Natural killer cell treated with Interleukin-12 subunit alpha and Interleukin-12 subunit beta and Interleukin-15 and Interleukin-18, amount 100 ng/mL, for 72 hours (primary cell): ENCODE measurements around the gene ALLC. TPM values are rescaled to one million over a fixed set of nuclear protein-coding genes. Genes with fewer than 3 reads are reported as not detected.
A peak's percentile ranks its signal among the peaks of the same experiment; 100 is the strongest.

Experiments used
- ATAC-seq, 2 donors: fragments of 150-1000 bp; cut with Tn5 transposase in 1 of 2; sonication (Bioruptor Pico), chemical (Tn5 transposase) in 1 of 2; 2 replicates each; pipeline ENCODE4 v1.10.0; 2021
- DNase-seq: peaks from one replicate; pipeline ENCODE4 v3.0.0; 2022; ENCODE audit warnings: low spot score
- H3K27ac Mint-ChIP-seq, 2 donors: 1 replicate in 1 of 2; 2 replicates in 1 of 2; pipeline ENCODE4 v1.8.0; 2022; ENCODE audit warnings: mixed read lengths in 2 of 2, mild to moderate bottlenecking in 1 of 2, moderate library complexity in 1 of 2
- H3K27me3 Mint-ChIP-seq, 2 donors: 1 replicate in 1 of 2; 2 replicates in 1 of 2; pipeline ENCODE4 v1.8.0; 2022; ENCODE audit warnings: mixed read lengths in 2 of 2
- H3K36me3 Mint-ChIP-seq: one replicate; pipeline ENCODE4 v1.8.0; 2022; ENCODE audit warnings: mixed read lengths
- H3K4me1 Mint-ChIP-seq, 2 donors: 1 replicate in 1 of 2; 2 replicates in 1 of 2; pipeline ENCODE4 v1.8.0; 2022; ENCODE audit warnings: low read depth in 2 of 2, mixed read lengths in 2 of 2, mild to moderate bottlenecking in 1 of 2
- H3K4me3 Mint-ChIP-seq: one replicate; pipeline ENCODE4 v1.8.0; 2022; ENCODE audit warnings: mixed read lengths
- H3K9me3 Mint-ChIP-seq: 2 replicates; pipeline ENCODE4 v1.8.0; 2022; ENCODE audit warnings: mixed read lengths
- total RNA-seq, 2 donors: library from RNA; stranded (reverse); gene quantifications; one replicate each; pipeline ENCODE4 v1.2.3, GENCODE V29; 2022

ALLC gene
- total RNA-seq, 2 donors from 2014 or later = not detected

GRCh38 chr2:3639015-3639630, 18.9 kb upstream of the ALLC start:
- Mint-ChIP-seq H3K9me3 (no peaks in the 10 kb centered on the region), H3K4me3 (no peak overlapping the region), H3K27ac (no peak overlapping the region), H3K4me1 (no peaks in the 10 kb centered on the region), H3K27me3 (no peaks in the 10 kb centered on the region), H3K36me3 (no peaks in the 10 kb centered on the region)
- DNase-seq (no peak), ATAC-seq (no peak)

GRCh38 chr2:3639653-3640052, 18.3 kb upstream of the ALLC start:
- Mint-ChIP-seq H3K36me3 (no peaks in the 10 kb centered on the region), H3K27me3 (no peaks in the 10 kb centered on the region), H3K9me3 (no peaks in the 10 kb centered on the region), H3K4me1 (no peaks in the 10 kb centered on the region), H3K4me3 (no peak overlapping the region), H3K27ac (no peak overlapping the region)
- no peak for DNase-seq
- no peak for ATAC-seq

GRCh38 chr2:3641181-3641580, 16.8 kb upstream of the ALLC start:
- Mint-ChIP-seq H3K4me1 (no peaks in the 10 kb centered on the region), H3K4me3 (no peak overlapping the region), H3K27ac (no peak overlapping the region), H3K9me3 (no peaks in the 10 kb centered on the region), H3K36me3 (no peaks in the 10 kb centered on the region), H3K27me3 (no peaks in the 10 kb centered on the region)
- ATAC-seq (no peak), DNase-seq (peak; percentile 39)

GRCh38 chr2:3641841-3642421, 16.1 kb upstream of the ALLC start:
- H3K4me1 Mint-ChIP-seq = no peaks in the 10 kb centered on the region

GRCh38 chr2:3642521-3643215, 15.3 kb upstream of the ALLC start:
- no peaks in the 10 kb centered on the region for H3K4me1 Mint-ChIP-seq
- no peaks in the 10 kb centered on the region for H3K36me3 Mint-ChIP-seq
- H3K27ac Mint-ChIP-seq = no peak overlapping the region
- no peak overlapping the region for H3K4me3 Mint-ChIP-seq
- H3K9me3 Mint-ChIP-seq = no peaks in the 10 kb centered on the region
- peak; percentile 54 for DNase-seq
- no peaks in the 10 kb centered on the region for H3K27me3 Mint-ChIP-seq
- no peak for ATAC-seq

More at GRCh38 chr2:3641841-3642421, 16.1 kb upstream of the ALLC start:
- Mint-ChIP-seq H3K27ac (no peak overlapping the region), H3K27me3 (no peaks in the 10 kb centered on the region), H3K9me3 (no peaks in the 10 kb centered on the region), H3K4me3 (no peak overlapping the region), H3K36me3 (no peaks in the 10 kb centered on the region)
- no peak for ATAC-seq
- peak; percentile 40 for DNase-seq

- Mint-ChIP-seq H3K36me3 (no peaks in the 10 kb centered on the region), H3K4me3 (no peak overlapping the region), H3K27me3 (no peaks in the 10 kb centered on the region), H3K9me3 (no peaks in the 10 kb centered on the region), H3K4me1 (no peaks in the 10 kb centered on the region), H3K27ac (no peak overlapping the region)
- DNase-seq (peak; percentile 55), ATAC-seq (no peak)
Measured at GRCh38 chr2:3643371-3644245, 14.4 kb upstream of the ALLC start.

- H3K4me1 Mint-ChIP-seq = no peaks in the 10 kb centered on the region
- H3K4me3 Mint-ChIP-seq = no peak overlapping the region
- H3K27me3 Mint-ChIP-seq = no peaks in the 10 kb centered on the region
- no peak for ATAC-seq
- no peaks in the 10 kb centered on the region for H3K9me3 Mint-ChIP-seq
- DNase-seq = no peak
- no peak overlapping the region for H3K27ac Mint-ChIP-seq
- H3K36me3 Mint-ChIP-seq = no peaks in the 10 kb centered on the region
Measured at GRCh38 chr2:3644246-3644525, 13.8 kb upstream of the ALLC start.

- peak; percentile 49 for DNase-seq
- H3K4me3 Mint-ChIP-seq = no peak overlapping the region
- H3K9me3 Mint-ChIP-seq = no peaks in the 10 kb centered on the region
- ATAC-seq = no peak
- H3K27me3 Mint-ChIP-seq = no peaks in the 10 kb centered on the region
- no peaks in the 10 kb centered on the region for H3K36me3 Mint-ChIP-seq
- no peaks in the 10 kb centered on the region for H3K4me1 Mint-ChIP-seq
- H3K27ac Mint-ChIP-seq = no peak overlapping the region
Measured at GRCh38 chr2:3644891-3645605, 13.0 kb upstream of the ALLC start.

GRCh38 chr2:3645745-3646389, 12.1 kb upstream of the ALLC start:
- Mint-ChIP-seq H3K9me3 (no peaks in the 10 kb centered on the region), H3K4me3 (no peak overlapping the region), H3K27ac (no peak overlapping the region), H3K36me3 (no peaks in the 10 kb centered on the region), H3K4me1 (peaks cover 2 to 3% of the 10 kb centered on the region in 2 donors), H3K27me3 (peaks cover 0 to 1% of the 10 kb centered on the region in 2 donors)
- peak; percentile 28 for DNase-seq
- no peak for ATAC-seq

GRCh38 chr2:3646446-3646845, 11.6 kb upstream of the ALLC start:
- ATAC-seq (no peak), DNase-seq (no peak)
- H3K36me3 Mint-ChIP-seq = no peaks in the 10 kb centered on the region
- H3K4me3 Mint-ChIP-seq = no peak overlapping the region
- no peak overlapping the region for H3K27ac Mint-ChIP-seq
- H3K27me3 Mint-ChIP-seq = peaks cover 0 to 3% of the 10 kb centered on the region in 2 donors
- H3K4me1 Mint-ChIP-seq = peaks cover 7 to 9% of the 10 kb centered on the region in 2 donors
- no peaks in the 10 kb centered on the region for H3K9me3 Mint-ChIP-seq

GRCh38 chr2:3647246-3647645, 10.8 kb upstream of the ALLC start:
- Mint-ChIP-seq H3K36me3 (no peaks in the 10 kb centered on the region), H3K27me3 (peaks cover 0 to 5% of the 10 kb centered on the region in 2 donors), H3K4me1 (peaks cover 13% of the 10 kb centered on the region in 2 donors), H3K4me3 (no peak overlapping the region), H3K9me3 (no peaks in the 10 kb centered on the region), H3K27ac (no peak overlapping the region)
- DNase-seq (peak; percentile 23), ATAC-seq (no peak)

GRCh38 chr2:3647831-3648651, 10.0 kb upstream of the ALLC start:
- ATAC-seq (no peak), DNase-seq (peak; percentile 39)
- H3K4me1 Mint-ChIP-seq = peaks cover 13% of the 10 kb centered on the region in 2 donors
- H3K27ac Mint-ChIP-seq = no peak overlapping the region
- H3K9me3 Mint-ChIP-seq = no peaks in the 10 kb centered on the region
- no peak overlapping the region for H3K4me3 Mint-ChIP-seq
- no peaks in the 10 kb centered on the region for H3K36me3 Mint-ChIP-seq
- H3K27me3 Mint-ChIP-seq = peaks cover 0 to 5% of the 10 kb centered on the region in 2 donors
